Measurements from ENCODE around the gene RBMS1. TPM values are rescaled to one million over a fixed set of nuclear protein-coding genes. Genes with fewer than 3 reads are reported as not detected.

Gene RBMS1
- total RNA-seq, 1 experiment from 2014 or later: 77.5 TPM

GRCh38 chr2:160501370-160501769, 7.8 kb upstream of the RBMS1 start:
- Histone ChIP-seq H3K9ac (ENCODE audit: extremely low read depth, insufficient read length, low read length) (no peak overlapping the region), H3T11ph (ENCODE audit: low read length) (no peak overlapping the region), H2AK5ac (ENCODE audit: insufficient read length, low read length) (no peak overlapping the region), H3K56ac (ENCODE audit: insufficient read length, low read depth, low read length) (no peak overlapping the region), H3K18ac (ENCODE audit: insufficient read length, low read depth, low read length) (no peak overlapping the region), H3K4ac (ENCODE audit: low read depth, low read length) (no peak overlapping the region), H4K91ac (ENCODE audit: insufficient read length, low read depth, low read length) (no peak overlapping the region), H2BK20ac (ENCODE audit: low read depth, low read length, poor library complexity, severe bottlenecking) (no peak overlapping the region), H3K79me2 (ENCODE audit: insufficient read depth, low read length) (no peaks in the 10 kb centered on the region), H3K4me1 (ENCODE audit: insufficient read depth, low read length) (no peaks in the 10 kb centered on the region), H4K5ac (ENCODE audit: insufficient read length, low read depth, low read length) (no peak overlapping the region), H3K27ac (ENCODE audit: insufficient read length, low read depth, low read length) (no peak overlapping the region), H2BK120ac (ENCODE audit: low read depth, low read length, poor library complexity, severe bottlenecking) (no peak overlapping the region), H3K23ac (ENCODE audit: insufficient read length, low read depth, low read length) (no peak overlapping the region), H2BK15ac (ENCODE audit: low read depth, low read length) (no peak overlapping the region), H3K23me2 (ENCODE audit: insufficient read length, low read depth, low read length, poor library complexity, severe bottlenecking) (no peaks in the 10 kb centered on the region), H2BK5ac (ENCODE audit: insufficient read length, low read length) (no peak overlapping the region), H3K27me3 (ENCODE audit: insufficient read depth, low read length) (no peaks in the 10 kb centered on the region), H2BK12ac (ENCODE audit: insufficient read length, low read depth, low read length) (no peak overlapping the region), H3K14ac (ENCODE audit: insufficient read depth, low read length) (no peak overlapping the region), H3K4me2 (ENCODE audit: insufficient read depth, insufficient read length, low read length) (no peak overlapping the region), H2AFZ (ENCODE audit: low read length) (no peak overlapping the region), H4K20me1 (ENCODE audit: control insufficient read depth, insufficient read depth, insufficient read length) (no peaks in the 10 kb centered on the region), H4K8ac (replicated peaks; ENCODE audit: insufficient read length, low read depth, low read length) (no peak overlapping the region), H3K79me1 (ENCODE audit: insufficient read depth, low read depth, low read length, poor library complexity, severe bottlenecking) (no peaks in the 10 kb centered on the region), H3K9me3 (ENCODE audit: control insufficient read depth, low read depth, low read length) (no peaks in the 10 kb centered on the region)
- Mint-ChIP-seq H3K27me3 (ENCODE audit: low read depth) (no peaks in the 10 kb centered on the region), H3K27ac (no peak overlapping the region), H3K9me3 (no peaks in the 10 kb centered on the region), H3K36me3 (ENCODE audit: insufficient read depth in 1 of 3, low read depth in 3 of 3) (no peaks in the 10 kb centered on the region), H3K4me1 (no peaks in the 10 kb centered on the region), H3K4me3 (no peak overlapping the region)
- DNase-seq: no peak
- TF ChIP-seq CTCF (conservative IDR thresholded peaks at IDR 0.05): no peak
- WGBS (ENCODE audit: extremely low coverage, insufficient read length, low lambda C conversion rate): no CpG with 5 or more reads among the region's 1 CpG

All from H9 (cell line).